GM12878 (cell line): ENCODE measurements around the gene GAMT. TPM values are rescaled to one million over a fixed set of nuclear protein-coding genes. Genes with fewer than 3 reads are reported as not detected.
A peak's percentile ranks its signal among the peaks of the same experiment; 100 is the strongest.

Experiments
- ATAC-seq: fragments of 200-7000 bp; cut with Tn5 transposase; 3 replicates; pipeline ENCODE4 v1.9.1; 2020; ENCODE audit warnings: mild to moderate bottlenecking, moderate library complexity
- BruUV-seq: library from RNA; stranded (reverse); fragments of 400-500 nt; replicated peaks from 2 replicates; lab custom pipeline; 2021; lab: Mats Ljungman, UMichigan
- CTCF ChIA-PET: fragments of 300-600 bp; sonication (Branson Sonifier 250); formaldehyde crosslinking; extraction: SDS; loops from one replicate; lab custom pipeline; 2021; ENCODE audit warnings: inconsistent platforms; lab: Yijun Ruan, JAX
- POLR2A ChIA-PET: fragments of 350-600 bp; formaldehyde crosslinking; extraction: SDS; loops from one replicate; lab custom pipeline; 2021; ENCODE audit warnings: inconsistent platforms; lab: Charles Lee
- RAD21 ChIA-PET: fragments of 300-600 bp; sonication (Branson Sonifier 250); formaldehyde crosslinking; loops from one replicate; lab custom pipeline; 2023; ENCODE audit warnings: antibody characterized with exemption; ENCODE audit not compliant: unreplicated experiment; lab: Charles Lee
- SMC1A ChIA-PET: fragments of 300-600 bp; sonication (Branson Sonifier 250); formaldehyde crosslinking; loops from one replicate; lab custom pipeline; 2023; ENCODE audit not compliant: unreplicated experiment, uncharacterized antibody; lab: Charles Lee
- DNase-seq: peaks from one replicate; pipeline ENCODE4 v3.0.0-alpha.2; 2011; ENCODE audit warnings: low read depth, low spot score
- FAIRE-seq: peaks from 3 replicates; lab custom pipeline; 2011; peaks lifted over from hg19 to GRCh38; lab: Jason Lieb, UNC
- H2AFZ ChIP-seq: 2 replicates; pipeline ENCODE4 v1.6.0; 2011; ENCODE audit warnings: low read depth, low read length, control low read depth; ENCODE audit not compliant: control insufficient read depth
- H3K27ac ChIP-seq: 2 replicates; pipeline ENCODE4 v1.5.1; 2011; ENCODE audit warnings: control low read depth; ENCODE audit not compliant: control insufficient read depth, insufficient read depth
- H3K27me3 ChIP-seq, 2 experiments: replicated peaks in 1 of 2; 2 replicates each; pipeline versions ENCODE4 v1.6.0 to v1.6.1; 2011; ENCODE audit warnings: low read length in 1 of 2; ENCODE audit not compliant: control insufficient read depth in 2 of 2, insufficient read depth in 2 of 2
- H3K36me3 ChIP-seq, 2 experiments: 2 replicates each; pipeline ENCODE4 v1.5.1; 2011; ENCODE audit warnings: low read length in 1 of 2; ENCODE audit not compliant: control insufficient read depth in 2 of 2, insufficient read depth in 2 of 2
- H3K4me1 ChIP-seq: 2 replicates; pipeline ENCODE4 v1.6.1; 2011; ENCODE audit warnings: mild to moderate bottlenecking, low read length, moderate library complexity, mixed read lengths; ENCODE audit not compliant: control insufficient read depth, insufficient read depth
- H3K4me2 ChIP-seq: 2 replicates; pipeline ENCODE4 v1.6.0; 2011; ENCODE audit warnings: control low read depth; ENCODE audit not compliant: control insufficient read depth, insufficient read depth
- H3K4me3 ChIP-seq: fragments of 200-600 bp; sonication (generic); 2 replicates; pipeline ENCODE4 v1.5.1; 2016
- H3K79me2 ChIP-seq: 2 replicates; pipeline ENCODE4 v1.6.0; 2011; ENCODE audit warnings: low read length; ENCODE audit not compliant: control insufficient read depth, insufficient read depth
- H3K9ac ChIP-seq: 2 replicates; pipeline ENCODE4 v1.8.0; 2011; ENCODE audit warnings: low read length, control low read depth, mixed read lengths; ENCODE audit not compliant: control insufficient read depth, insufficient read depth
- H3K9me3 ChIP-seq: replicated peaks from 3 replicates; pipeline ENCODE4 v1.5.1; 2011; ENCODE audit warnings: mild to moderate bottlenecking, low read length; ENCODE audit not compliant: control insufficient read depth, insufficient read depth
- H4K20me1 ChIP-seq: 2 replicates; pipeline ENCODE4 v1.6.0; 2011; ENCODE audit not compliant: control insufficient read depth, insufficient read depth
- BHLHE40 ChIP-seq, 2 experiments: fragments of 450-650 bp in 1 of 2; IDR thresholded peaks; 2 replicates each; pipeline ENCODE4 v1.6.1; 2011 to 2017; ENCODE audit warnings: low read depth in 2 of 2, borderline replicate concordance in 1 of 2, improper control_type of control experiment in 1 of 2, low read length in 1 of 2, mild to moderate bottlenecking in 1 of 2
- ESRRA ChIP-seq: IDR thresholded peaks from 2 replicates; pipeline ENCODE4 v1.6.1; 2012; ENCODE audit warnings: mild to moderate bottlenecking, low read length, improper control_type of control experiment
- FOXM1 ChIP-seq: IDR thresholded peaks from 2 replicates; pipeline ENCODE4 v1.6.1; 2012; ENCODE audit warnings: low read depth, mild to moderate bottlenecking, inconsistent platforms, low read length, moderate library complexity
- IRF4 ChIP-seq: IDR thresholded peaks from 2 replicates; pipeline ENCODE4 v1.6.1; 2011; ENCODE audit warnings: low read depth, low read length
- IRF5 ChIP-seq: fragments of 450-650 bp; IDR thresholded peaks from 2 replicates; pipeline ENCODE4 v1.6.1; 2017; ENCODE audit warnings: borderline replicate concordance
- MTA3 ChIP-seq: IDR thresholded peaks from 2 replicates; pipeline ENCODE4 v1.6.1; 2012; ENCODE audit warnings: low read length, inconsistent platforms, borderline replicate concordance
- SMC3 ChIP-seq: IDR thresholded peaks from 2 replicates; pipeline ENCODE4 v1.6.1; 2011; ENCODE audit warnings: low read length, improper control_type of control experiment, borderline replicate concordance
- STAT1 ChIP-seq: fragments of 450-650 bp; conservative IDR thresholded peaks from 2 replicates; pipeline ENCODE4 v1.6.1; 2014; ENCODE audit warnings: antibody characterized with exemption, mild to moderate bottlenecking
- USF1 ChIP-seq: IDR thresholded peaks from 2 replicates; pipeline ENCODE4 v1.6.1; 2011; ENCODE audit warnings: borderline replicate concordance, low read depth, mild to moderate bottlenecking, moderate library complexity, mixed read lengths, low read length; ENCODE audit not compliant: insufficient read depth; ENCODE audit errors: extremely low read length
- ZBTB4 ChIP-seq: fragments of 450-650 bp; formaldehyde crosslinking; IDR thresholded peaks from 2 replicates; pipeline ENCODE4 v1.4.0; 2022; ENCODE audit warnings: mild to moderate bottlenecking, moderate library complexity
- ZBTB40 ChIP-seq: fragments of 450-650 bp; IDR thresholded peaks from 2 replicates; pipeline ENCODE4 v1.6.1; 2016; ENCODE audit warnings: mild to moderate bottlenecking, moderate library complexity, borderline replicate concordance
- WGBS: methylation state at CpG from one replicate; pipeline ENCODE4 v1.1.6; 2016; ENCODE audit warnings: low lambda C conversion rate; ENCODE audit not compliant: insufficient replicate concordance, insufficient coverage; ENCODE audit errors: missing lambda C conversion rate; 5-methylcytosine and 5-hydroxymethylcytosine counted together
- in situ Hi-C: fragments of 300-500 bp; cut with MboI; formaldehyde crosslinking; loops from 9 replicates; pipeline ENCODE4 v1.14.3; 2018; ENCODE audit warnings: mixed read lengths
- intact Hi-C: fragments of 100-400 bp; cut with micrococcal nuclease; formaldehyde crosslinking; loops from one replicate; pipeline ENCODE4 v1.14.2; 2022; ENCODE audit not compliant: unreplicated experiment
- polyA plus RNA-seq, 11 experiments: library from polyadenylated mRNA; depleted of rRNA in 4 of 11; unstranded in 6 of 11; stranded (reverse) in 5 of 11; fragments of >200 nt; fragmentation: Nextera tagmentation in 4 of 11; fragmentation: Illumina TruSeq in 1 of 11; extraction: Ambion mirVana in 4 of 11; extraction: Trizol in 1 of 11; gene quantifications; 1 replicate in 1 of 11; 2 replicates in 10 of 11; pipeline versions ENCODE4 v1.2.1 to v1.2.3, GENCODE V29; 2011 to 2016; ENCODE audit warnings: inconsistent platforms in 2 of 11, missing spikeins in 2 of 11, low read depth in 1 of 11
- total RNA-seq, 4 experiments: library from RNA; depleted of rRNA in 3 of 4; stranded (reverse); fragments of >200 nt in 3 of 4; fragmentation: Illumina TruSeq in 1 of 4; extraction: Trizol in 1 of 4; gene quantifications; 2 replicates each; pipeline versions ENCODE4 v1.2.1 to v1.2.3, GENCODE V29; 2013 to 2021
- TF ChIP-seq, protein P1 (sequence below): IDR thresholded peaks from 2 replicates; pipeline ENCODE4 v1.6.1; 2011; ENCODE audit warnings: borderline replicate concordance, low read depth, mild to moderate bottlenecking, moderate library complexity, low read length; ENCODE audit not compliant: insufficient read depth, poor library complexity, severe bottlenecking

Gene GAMT
- total and polyA plus RNA-seq, 10 of the 15 experiments (the other 5 are each of a cell fraction or from before 2014, with no cell fraction given) = 1.6 to 131 (median 38.8) TPM

GRCh38 chr19:1417145-1417544, 15.8 kb upstream of the GAMT start:
- peaks cover 59% of the 10 kb centered on the region for H3K79me2 ChIP-seq
- WGBS = 95% methylated on average over 21 of the region's 21 CpGs
- H3K27ac ChIP-seq = no peak overlapping the region
- peaks cover 25 to 41% of the 10 kb centered on the region in 2 experiments; a peak in 3 of 4 replicates for H3K36me3 ChIP-seq
- in situ Hi-C loops = no loop called here
- peaks cover 22% of the 10 kb centered on the region for H3K4me1 ChIP-seq
- SMC1A ChIA-PET = no interaction called here
- no peaks in the 10 kb centered on the region for H3K27me3 ChIP-seq
- H2AFZ ChIP-seq = no peak overlapping the region
- H3K9me3 ChIP-seq = no peaks in the 10 kb centered on the region
- H4K20me1 ChIP-seq = peaks cover 15% of the 10 kb centered on the region
- DNase-seq (no peak), ATAC-seq (no peak), FAIRE-seq (no peak)
- POLR2A ChIA-PET = interaction anchor here (0.6 kb wide), 1 partner anchor 8 kb away, joined by 3 read pairs; no protein-coding TSS in a partner anchor
- RAD21 ChIA-PET = no interaction called here
- no peak overlapping the region for H3K4me3 ChIP-seq
- CTCF ChIA-PET = no interaction called here
- no TSS peak for BruUV-seq
- H3K4me2 ChIP-seq = no peak overlapping the region
- no peak overlapping the region for H3K9ac ChIP-seq
- intact Hi-C loops = no loop called here
- TF ChIP-seq SMC3 = no peak
- TF ChIP-seq ESRRA = no peak
- no peak for TF ChIP-seq STAT1
- TF ChIP-seq, protein P1, sequence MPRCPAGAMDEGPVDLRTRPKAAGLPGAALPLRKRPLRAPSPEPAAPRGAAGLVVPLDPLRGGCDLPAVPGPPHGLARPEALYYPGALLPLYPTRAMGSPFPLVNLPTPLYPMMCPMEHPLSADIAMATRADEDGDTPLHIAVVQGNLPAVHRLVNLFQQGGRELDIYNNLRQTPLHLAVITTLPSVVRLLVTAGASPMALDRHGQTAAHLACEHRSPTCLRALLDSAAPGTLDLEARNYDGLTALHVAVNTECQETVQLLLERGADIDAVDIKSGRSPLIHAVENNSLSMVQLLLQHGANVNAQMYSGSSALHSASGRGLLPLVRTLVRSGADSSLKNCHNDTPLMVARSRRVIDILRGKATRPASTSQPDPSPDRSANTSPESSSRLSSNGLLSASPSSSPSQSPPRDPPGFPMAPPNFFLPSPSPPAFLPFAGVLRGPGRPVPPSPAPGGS = peak; percentile 99
- no peak for TF ChIP-seq ZBTB40
- no peak for TF ChIP-seq MTA3
- 0 out of 2 replicates have a peak, but pooled peaks have one; percentile 11 for TF ChIP-seq FOXM1
- no peak for TF ChIP-seq ZBTB4 (CRISPR knock-in tag)
- TF ChIP-seq IRF4 = no peak
- no peak for TF ChIP-seq BHLHE40 (IDR thresholded peaks at IDR 0.05; ENCODE audit: borderline replicate concordance in 1 of 2, low read depth in 2 of 2, low read length in 1 of 2)
- TF ChIP-seq USF1 = no peak
- no peak for TF ChIP-seq IRF5
